Measurements from ENCODE around the gene TERB1. TPM values are rescaled to one million over a fixed set of nuclear protein-coding genes. Genes with fewer than 3 reads are reported as not detected.

Gene TERB1
- total RNA-seq, result 0.07 TPM in 1 of 2 replicates, not detected in the other

DNA sequence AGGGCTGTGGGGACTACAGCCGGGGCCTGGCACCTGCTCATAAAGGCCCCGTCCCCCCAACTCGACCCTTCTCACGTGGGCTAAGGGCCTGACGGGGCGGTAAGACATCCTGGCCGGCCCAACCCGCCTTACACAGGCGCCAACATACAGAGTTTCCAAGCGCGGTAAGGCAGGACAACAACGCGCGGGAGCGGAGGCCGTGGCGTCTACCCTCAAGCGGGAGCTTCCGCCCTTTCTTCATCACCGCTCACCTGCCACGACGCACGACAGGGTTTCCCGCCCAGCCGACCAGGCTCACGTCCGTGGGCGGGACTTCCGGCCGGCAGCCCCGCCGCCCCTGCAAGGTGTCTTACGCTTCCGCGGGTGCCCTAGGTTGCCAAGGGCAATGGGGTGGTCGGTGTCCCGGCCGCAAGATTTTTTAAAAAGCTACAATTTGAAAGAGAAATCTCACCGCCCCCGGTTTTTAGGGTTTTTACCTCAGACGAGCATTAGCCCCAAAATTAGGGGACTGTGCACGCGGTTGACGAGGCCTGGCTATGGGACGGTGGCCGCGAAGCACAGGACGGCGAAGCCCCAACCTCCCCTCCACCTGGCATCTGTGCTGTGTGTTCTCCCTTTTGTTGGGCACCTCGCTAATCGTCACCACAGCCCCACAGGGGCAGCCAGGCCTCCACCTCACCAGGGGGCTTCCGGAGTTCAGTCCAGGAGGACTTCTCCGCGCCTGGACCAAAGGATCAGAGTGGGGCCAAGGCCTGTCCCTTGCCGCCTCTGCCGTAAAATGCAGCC is at the start of gene TERB1:
TSS of gene TERB1 (minus strand) at position 265 of the 786 bp plus-strand sequence. CDS start 4,786 bp downstream, outside the sequence.

DNA sequence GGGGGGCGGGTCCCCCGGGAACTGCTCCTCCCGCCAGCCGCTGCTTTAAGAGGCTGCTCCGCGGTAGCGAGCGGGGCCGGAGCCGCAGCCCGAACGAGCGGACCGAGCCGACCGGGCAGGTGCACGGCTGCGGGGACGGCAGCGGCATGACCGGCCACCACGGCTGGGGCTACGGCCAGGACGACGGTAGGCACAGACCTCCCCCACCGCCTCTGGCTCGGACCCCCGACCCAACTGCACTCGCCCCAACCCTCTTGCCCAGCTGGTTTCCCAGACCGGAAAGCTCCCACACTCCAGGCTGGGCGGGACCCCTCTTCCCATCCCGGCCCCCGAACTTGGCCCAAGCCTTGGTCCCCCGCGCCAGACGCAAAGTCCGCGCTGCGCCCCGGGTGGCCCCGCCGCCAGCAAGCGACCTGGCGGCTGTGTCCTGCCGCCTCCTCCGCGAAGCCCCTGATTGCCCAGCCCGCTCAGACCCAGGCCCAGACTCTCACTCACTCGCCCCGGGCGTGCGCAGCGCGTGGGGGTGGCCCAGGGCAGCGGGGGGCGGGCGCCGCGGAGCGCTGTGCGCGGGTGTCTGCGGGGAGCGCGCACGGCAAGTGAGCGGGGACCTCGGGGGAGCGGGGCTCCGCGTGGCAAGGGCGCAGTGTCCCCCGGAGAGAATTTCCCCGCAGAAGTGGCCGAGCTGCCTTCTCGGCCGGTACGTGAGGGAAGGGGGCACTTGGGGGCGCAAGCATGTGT is 43.1 kb upstream of the TERB1 start, which contains the start of gene CA7:
TSS of gene CA7 (plus strand) at position 73 of the 738 bp plus-strand sequence. CDS start at position 147, 74 bp downstream.

GRCh38 chr16:66830422-66831404 is 29.3 kb upstream of the TERB1 start, which contains the start of gene NAE1:
Gene NAE1 (minus strand): TSS chr16:66830976. CDS start chr16:66830899, 77 bp downstream.

DNA sequence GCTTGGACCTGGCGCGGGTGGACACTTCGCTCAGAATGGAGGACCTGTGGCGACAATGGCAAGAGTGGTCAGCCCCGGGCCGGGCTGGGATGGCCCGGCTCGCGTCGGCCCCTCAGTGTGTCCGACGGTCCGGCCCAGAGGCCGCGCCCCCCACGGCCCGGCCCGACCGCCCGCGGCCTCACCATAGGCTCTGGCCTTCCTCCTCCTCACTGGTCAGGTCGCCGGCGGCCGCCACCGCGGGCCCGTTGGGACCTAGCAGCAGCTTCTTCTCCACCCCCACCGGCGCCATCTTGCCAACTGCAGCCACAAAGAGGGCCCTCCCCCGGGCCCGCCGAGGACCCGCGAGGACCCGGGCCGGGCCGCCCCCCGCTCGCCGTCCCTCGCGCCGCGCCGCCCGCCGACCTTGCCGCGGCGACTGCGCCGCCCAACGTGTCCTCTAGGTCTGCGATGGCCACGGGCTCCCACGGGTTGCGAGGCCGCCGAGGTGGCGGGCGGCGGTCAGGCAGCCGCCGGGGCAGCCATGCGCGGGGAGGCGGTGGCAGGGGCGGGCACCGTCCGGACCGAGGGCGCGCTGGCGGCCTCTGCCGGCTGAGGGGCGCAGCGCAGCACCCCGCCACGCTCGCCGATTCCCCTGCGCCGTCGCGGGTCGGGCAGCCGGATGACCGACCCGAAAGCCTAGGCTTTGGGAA is 49.9 kb downstream of the TERB1 start, which contains the start of gene DYNC1LI2:
TSS of gene DYNC1LI2 (minus strand) at position 307 of the 689 bp plus-strand sequence. CDS start at position 289, 18 bp downstream.

Other genes with a start within 250 kb of the TERB1 start
- 34.6 and 40.3 TPM in 2 replicates for gene CKLF, start 249.0 kb downstream of the TERB1 start, total RNA-seq
- gene CMTM1, start 235.1 kb downstream of the TERB1 start, total RNA-seq, result 2.1 and 2.2 TPM in 2 replicates
- gene CMTM2, start 222.1 kb downstream of the TERB1 start, total RNA-seq, result not detected in 2 replicates
- 11.9 and 17.4 TPM in 2 replicates for gene CMTM3, start 196.9 kb downstream of the TERB1 start, total RNA-seq
- gene CMTM4, start 104.8 kb downstream of the TERB1 start, total RNA-seq, result 24.0 and 31.8 TPM in 2 replicates
- gene DYNC1LI2, start 50.0 kb downstream of the TERB1 start, total RNA-seq, result 165 and 178 TPM in 2 replicates
- gene NAE1, start 29.4 kb upstream of the TERB1 start, total RNA-seq, result 44.5 and 47.8 TPM in 2 replicates
- not detected in 2 replicates for gene CA7, start 42.8 kb upstream of the TERB1 start, total RNA-seq
- gene PDP2, start 78.9 kb upstream of the TERB1 start, total RNA-seq, result 11.4 and 17.6 TPM in 2 replicates
- not detected in 2 replicates for gene CDH16, start 117.3 kb upstream of the TERB1 start, total RNA-seq
- gene RRAD, start 124.0 kb upstream of the TERB1 start, total RNA-seq, result 14.9 and 36.8 TPM in 2 replicates
- gene CIAO2B, start 132.8 kb upstream of the TERB1 start, total RNA-seq, result 125 and 137 TPM in 2 replicates
- 31.9 and 35.9 TPM in 2 replicates for gene CES2, start 133.9 kb upstream of the TERB1 start, total RNA-seq
- 0.39 and 1.2 TPM in 2 replicates for gene CES3, start 159.7 kb upstream of the TERB1 start, total RNA-seq
- 0.99 and 1.8 TPM in 2 replicates for gene CES4A, start 187.0 kb upstream of the TERB1 start, total RNA-seq
- gene CBFB, start 227.6 kb upstream of the TERB1 start, total RNA-seq, result 57.0 and 57.7 TPM in 2 replicates